K562 (cell line): ENCODE measurements around the gene PRSS53. TPM values are rescaled to one million over a fixed set of nuclear protein-coding genes. Genes with fewer than 3 reads are reported as not detected.

Experiments used
- ATAC-seq: fragments of 200-7000 bp; cut with Tn5 transposase; 3 replicates; pipeline ENCODE4 v1.9.1; 2020; ENCODE audit warnings: moderate library complexity
- BruUV-seq: library from RNA; stranded (reverse); fragments of 400-500 nt; replicated peaks from 2 replicates; lab custom pipeline; 2021; lab: Mats Ljungman, UMichigan
- CTCF ChIA-PET: fragments of 300-600 bp; formaldehyde crosslinking; extraction: SDS; loops from one replicate; lab custom pipeline; 2021; ENCODE audit warnings: low intra/inter-chr PET ratio; lab: Yijun Ruan, JAX
- POLR2A ChIA-PET: fragments of 300-600, 350-650 bp; sonication (Branson Sonifier 250); formaldehyde crosslinking; extraction: SDS; loops from one replicate; lab custom pipeline; 2021; ENCODE audit warnings: antibody characterized with exemption, inconsistent platforms; lab: Yijun Ruan, JAX
- DNase-seq, 4 experiments: peaks; one replicate each; pipeline versions ENCODE4 v3.0.0 to v3.0.0-alpha.2; 2011 to 2018; ENCODE audit warnings: low spot score in 3 of 4, mixed read lengths in 3 of 4; ENCODE audit errors: extremely low read depth in 1 of 4
- FAIRE-seq: peaks from 2 replicates; lab custom pipeline; 2011; peaks lifted over from hg19 to GRCh38; lab: Jason Lieb, UNC
- H2AFZ ChIP-seq: 2 replicates; pipeline ENCODE4 v1.6.0; 2011; ENCODE audit warnings: low read depth, low read length, control low read depth, inconsistent platforms
- H3K27ac ChIP-seq: fragments of 200-600 bp; 3 replicates; pipeline ENCODE4 v1.8.0; 2011; ENCODE audit warnings: low read depth, mild to moderate bottlenecking, control low read depth, inconsistent platforms, low read length, moderate library complexity, mixed read lengths; ENCODE audit errors: extremely low read depth
- H3K27me3 ChIP-seq, 2 experiments: fragments of 300-600 bp in 1 of 2; 2 replicates in 1 of 2; 3 replicates in 1 of 2; pipeline versions ENCODE4 v1.6.0 to v1.8.0; 2011; ENCODE audit warnings: inconsistent platforms in 2 of 2, low read length in 2 of 2, mild to moderate bottlenecking in 1 of 2, mixed read lengths in 1 of 2, moderate library complexity in 1 of 2; ENCODE audit not compliant: control insufficient read depth in 2 of 2, insufficient read depth in 2 of 2
- H3K36me3 ChIP-seq: fragments of 300-600 bp; 3 replicates; pipeline ENCODE4 v1.8.0; 2011; ENCODE audit warnings: mild to moderate bottlenecking, low read length, inconsistent platforms; ENCODE audit not compliant: control insufficient read depth, insufficient read depth
- H3K4me1 ChIP-seq, 2 experiments: fragments of 200-600 bp in 1 of 2; replicated peaks in 1 of 2; 2 replicates in 1 of 2; 3 replicates in 1 of 2; pipeline versions ENCODE4 v1.5.1 to v1.8.0; 2011; ENCODE audit warnings: inconsistent platforms in 2 of 2, low read length in 2 of 2, mild to moderate bottlenecking in 1 of 2, mixed read lengths in 1 of 2, moderate library complexity in 1 of 2; ENCODE audit not compliant: control insufficient read depth in 2 of 2, insufficient read depth in 2 of 2
- H3K4me2 ChIP-seq: 2 replicates; pipeline ENCODE4 v1.6.1; 2011; ENCODE audit warnings: low read length, control low read depth, inconsistent platforms, mixed read lengths; ENCODE audit not compliant: insufficient read depth
- H3K4me3 ChIP-seq: fragments of 200-600 bp; sonication (generic), shearing (Covaris generic); 2 replicates; pipeline ENCODE4 v1.5.1; 2016; ENCODE audit warnings: control low read depth, inconsistent platforms
- H3K79me2 ChIP-seq: fragments of 200-600 bp; 3 replicates; pipeline ENCODE4 v1.8.0; 2011; ENCODE audit warnings: low read length, inconsistent platforms; ENCODE audit not compliant: control insufficient read depth, insufficient read depth
- H3K9ac ChIP-seq, 2 experiments: 2 replicates each; pipeline versions ENCODE4 v1.6.0 to v1.6.1; 2011; ENCODE audit warnings: low read depth in 2 of 2, low read length in 2 of 2, control low read depth in 1 of 2, inconsistent platforms in 1 of 2, mild to moderate bottlenecking in 1 of 2, mixed read lengths in 1 of 2; ENCODE audit not compliant: insufficient read depth in 1 of 2
- H3K9me1 ChIP-seq: one replicate; pipeline ENCODE4 v1.6.0; 2011; ENCODE audit warnings: inconsistent platforms, mild to moderate bottlenecking, low read length, moderate library complexity; ENCODE audit not compliant: control insufficient read depth, insufficient read depth
- H3K9me3 ChIP-seq: replicated peaks from 2 replicates; pipeline ENCODE4 v1.5.1; 2011; ENCODE audit warnings: low read depth, low read length, inconsistent platforms; ENCODE audit not compliant: control insufficient read depth, insufficient read depth
- H4K20me1 ChIP-seq: replicated peaks from 2 replicates; pipeline ENCODE4 v1.6.1; 2011; ENCODE audit warnings: low read length, inconsistent platforms, mixed read lengths; ENCODE audit not compliant: control insufficient read depth, insufficient read depth
- BMI1 ChIP-seq: fragments of 150-350 bp; IDR thresholded peaks from 2 replicates; pipeline ENCODE4 v1.6.1; 2014; ENCODE audit warnings: low read length
- EP300 ChIP-seq: IDR thresholded peaks from 2 replicates; pipeline ENCODE4 v1.6.1; 2012; ENCODE audit warnings: low read length, improper control_type of control experiment
- JUN ChIP-seq, 2 experiments: sonication (generic) in 1 of 2; formaldehyde crosslinking in 1 of 2; IDR thresholded peaks; 2 replicates each; pipeline versions ENCODE4 v1.6.1 to v1.8.0; 2012 to 2022; ENCODE audit warnings: borderline replicate concordance in 2 of 2, mild to moderate bottlenecking in 2 of 2, improper control_type of control experiment in 1 of 2, low read depth in 1 of 2, low read length in 1 of 2, missing genetic modification reagents in 1 of 2
- MYC ChIP-seq, 2 experiments: fragments of 250-450 bp in 1 of 2; sonication (Bioruptor Pico) in 1 of 2; IDR thresholded peaks; 2 replicates each; pipeline versions ENCODE4 v1.5.1 to v1.6.1; 2012 to 2021; ENCODE audit warnings: low read depth in 2 of 2, borderline replicate concordance in 1 of 2, improper control_type of control experiment in 1 of 2, low read length in 1 of 2, mild to moderate bottlenecking in 1 of 2, moderate library complexity in 1 of 2
- NUFIP1 ChIP-seq: fragments of 450-650 bp; IDR thresholded peaks from 2 replicates; pipeline ENCODE4 v1.6.1; 2018; ENCODE audit not compliant: partially characterized antibody
- SMAD3 ChIP-seq: fragments of 450-650 bp; formaldehyde crosslinking; conservative IDR thresholded peaks from 2 replicates; pipeline ENCODE4 v1.4.0; 2020; ENCODE audit warnings: mild to moderate bottlenecking
- SRSF7 ChIP-seq: fragments of 200-400 bp; formaldehyde crosslinking; optimal IDR thresholded peaks from 2 replicates; pipeline ENCODE3; 2017; ENCODE audit warnings: mild to moderate bottlenecking, low read depth, low read length
- ZBTB33 ChIP-seq: sonication (generic); formaldehyde crosslinking; IDR thresholded peaks from 2 replicates; pipeline ENCODE4 v1.8.1; 2023; ENCODE audit warnings: mild to moderate bottlenecking, missing genetic modification reagents
- ZNF133 ChIP-seq: fragments of 250-450 bp; sonication (Bioruptor Pico); IDR thresholded peaks from 2 replicates; pipeline ENCODE4 v1.4.0; 2020; ENCODE audit warnings: mild to moderate bottlenecking
- ZNF174 ChIP-seq: fragments of 250-450 bp; sonication (Bioruptor Pico); IDR thresholded peaks from 2 replicates; pipeline ENCODE4 v1.4.0; 2020; ENCODE audit warnings: mild to moderate bottlenecking
- ZNF184 ChIP-seq: sonication (generic); formaldehyde crosslinking; IDR thresholded peaks from 2 replicates; pipeline ENCODE4 v1.5.0; 2020; ENCODE audit warnings: missing genetic modification reagents
- ZNF512 ChIP-seq: IDR thresholded peaks from 2 replicates; pipeline ENCODE4 v1.6.1; 2016; ENCODE audit warnings: missing genetic modification characterization, missing compliant biosample characterization
- WGBS: fragments of 100-300 bp; shearing (Covaris generic); methylation state at CpG from one replicate; pipeline ENCODE4 v1.1.6; 2016; ENCODE audit warnings: low coverage, mixed read lengths; ENCODE audit not compliant: insufficient coverage; ENCODE audit errors: missing lambda C conversion rate; 5-methylcytosine and 5-hydroxymethylcytosine counted together
- in situ Hi-C: fragments of 300-500 bp; cut with MboI; formaldehyde crosslinking; loops from 4 replicates; pipeline ENCODE4 v1.15.0; 2018; ENCODE audit warnings: inconsistent platforms, mixed read lengths
- intact Hi-C: fragments of 100-400 bp; cut with micrococcal nuclease; formaldehyde crosslinking; loops from 2 replicates; pipeline ENCODE4 v1.14.2; 2022
- polyA plus RNA-seq, 8 experiments: library from polyadenylated mRNA; depleted of rRNA in 4 of 8; stranded (reverse) in 5 of 8; unstranded in 3 of 8; fragments of >200 nt; fragmentation: Nextera tagmentation in 2 of 8; fragmentation: Illumina TruSeq in 1 of 8; extraction: Ambion mirVana in 2 of 8; extraction: Trizol in 1 of 8; gene quantifications; 2 replicates each; pipeline versions ENCODE4 v1.2.1 to v1.2.3, GENCODE V29; 2011 to 2014; ENCODE audit warnings: inconsistent platforms in 1 of 8, missing spikeins in 1 of 8
- total RNA-seq, 7 experiments: library from RNA; depleted of rRNA in 6 of 7; stranded (reverse); fragments of >200 nt in 6 of 7; fragmentation: Illumina TruSeq in 2 of 7; extraction: Trizol in 2 of 7; gene quantifications; 2 replicates each; pipeline versions ENCODE4 v1.2.1 to v1.2.3, GENCODE V29; 2011 to 2021; ENCODE audit warnings: low replicate concordance in 1 of 7

PRSS53 gene
- total and polyA plus RNA-seq, 9 of the 15 experiments (the other 6 are each of a cell fraction or from before 2014, with no cell fraction given), result 0.40 to 1.9 (median 0.78) TPM; not detected in 2

GRCh38 chr16:31055613-31056012 lies 33.1 kb downstream of the PRSS53 start:
- peaks cover 4% of the 10 kb centered on the region; the same call in 1 of the 3 replicates for H3K36me3 ChIP-seq
- no peak overlapping the region for H3K4me2 ChIP-seq
- TF ChIP-seq MYC (IDR thresholded peaks at IDR 0.05; ENCODE audit: low read depth, low read length), result no peak
- TF ChIP-seq MYC (CRISPR knock-in tag; IDR thresholded peaks at IDR 0.05; ENCODE audit: borderline replicate concordance, low read depth), result no peak
- peaks cover 0 to 1% of the 10 kb centered on the region in 2 experiments; a peak in 1 of 5 replicates for H3K27me3 ChIP-seq
- DNase-seq (no peak), ATAC-seq (no peak), FAIRE-seq (no peak)
- peaks cover 0 to 3% of the 10 kb centered on the region in 2 experiments; a peak in 2 of 5 replicates for H3K4me1 ChIP-seq
- no peak overlapping the region for H3K27ac ChIP-seq
- no peak overlapping the region for H2AFZ ChIP-seq
- no peaks in the 10 kb centered on the region for H4K20me1 ChIP-seq
- no TSS peak for BruUV-seq
- H3K9ac ChIP-seq, result no peak overlapping the region
- in situ Hi-C loops (no loop called here), intact Hi-C loops (no loop called here)
- ChIA-PET POLR2A (interaction anchor here (0.6 to 2.0 kb wide), 4 partner anchors 11 to 86 kb away, joined by 3 to 4 read pairs (median 4); partner anchors contain the start of genes ZNF646 and ZNF668), CTCF (no interaction called here)
- no peak overlapping the region for H3K4me3 ChIP-seq
- H3K79me2 ChIP-seq, result no peaks in the 10 kb centered on the region
- 42% methylated on average over 3 of the region's 4 CpGs for WGBS
- H3K9me1 ChIP-seq, result no peaks in the 10 kb centered on the region
- H3K9me3 ChIP-seq, result no peaks in the 10 kb centered on the region

GRCh38 chr16:31052114-31052513 lies 36.6 kb downstream of the PRSS53 start:
- Histone ChIP-seq H2AFZ (no peak overlapping the region), H3K9me3 (no peaks in the 10 kb centered on the region), H3K27ac (no peak overlapping the region), H3K4me1 (peaks cover 0 to 3% of the 10 kb centered on the region in 2 experiments; a peak in 2 of 5 replicates), H3K4me3 (no peak overlapping the region), H3K9ac (no peak overlapping the region), H3K9me1 (no peaks in the 10 kb centered on the region), H3K36me3 (no peaks in the 10 kb centered on the region), H3K79me2 (no peaks in the 10 kb centered on the region), H4K20me1 (no peaks in the 10 kb centered on the region), H3K27me3 (peaks cover 3 to 8% of the 10 kb centered on the region in 2 experiments; a peak in 3 of 5 replicates), H3K4me2 (no peak overlapping the region)
- FAIRE-seq (peak; percentile 23), ATAC-seq (peak; percentile 38), DNase-seq (peak; percentile 28 to 57 (median 35))
- intact Hi-C loops, result no loop called here
- WGBS, result 5% methylated on average over 2 of the region's 2 CpGs
- ChIA-PET POLR2A (interaction anchor here (1.1 kb wide), 2 partner anchors 14 to 141 kb away, joined by 3 to 4 read pairs; no protein-coding TSS in a partner anchor), CTCF (no interaction called here)
- BruUV-seq, result no TSS peak
- in situ Hi-C loops, result no loop called here
- TF ChIP-seq ZNF174 (CRISPR knock-in tag) (no peak), ZNF512 (tag) (no peak), NUFIP1 (no peak), JUN (IDR thresholded peaks at IDR 0.05; ENCODE audit: borderline replicate concordance, low read depth, low read length) (peak; percentile 73), JUN (CRISPR knock-in tag; IDR thresholded peaks at IDR 0.05; ENCODE audit: borderline replicate concordance) (no peak), SRSF7 (no peak), ZNF184 (CRISPR knock-in tag) (no peak), BMI1 (no peak), SMAD3 (CRISPR knock-in tag) (no peak), ZBTB33 (CRISPR knock-in tag) (no peak), EP300 (0 out of 2 replicates have a peak, but pooled peaks have one; percentile 20), ZNF133 (CRISPR knock-in tag) (no peak)
